Neural cell (in vitro differentiated cells): ENCODE data around the gene ZBTB2. TPM values are rescaled to one million over a fixed set of nuclear protein-coding genes. Genes with fewer than 3 reads are reported as not detected.

ENCODE experiments used
- H2AFZ ChIP-seq: fragments of 200-600, 300-800 bp; sonication (generic), shearing (Covaris generic); 2 replicates; pipeline ENCODE4 v1.6.0; 2014; ENCODE audit warnings: low read depth, mild to moderate bottlenecking, antibody characterized with exemption, low read length, moderate library complexity
- H3F3A ChIP-seq: fragments of 200-600 bp; shearing (Covaris generic); 2 replicates; pipeline ENCODE4 v1.6.1; 2016; ENCODE audit warnings: mild to moderate bottlenecking, moderate library complexity, mixed read lengths, antibody characterized with exemption, low read length; ENCODE audit not compliant: insufficient read depth, poor library complexity, severe bottlenecking
- H3K27ac ChIP-seq: fragments of 200-600, 300-800 bp; sonication (generic), shearing (Covaris generic); 2 replicates; pipeline ENCODE4 v1.5.1; 2014; ENCODE audit warnings: mild to moderate bottlenecking, low read length, moderate library complexity
- H3K27me3 ChIP-seq: fragments of 300-800, 200-600 bp; sonication (generic), shearing (Covaris generic); 2 replicates; pipeline ENCODE4 v1.6.0; 2014; ENCODE audit warnings: mild to moderate bottlenecking, low read depth, low read length, moderate library complexity; ENCODE audit not compliant: insufficient read depth
- H3K36me3 ChIP-seq: fragments of 300-800, 200-600 bp; sonication (generic), shearing (Covaris generic); 2 replicates; pipeline ENCODE4 v1.5.1; 2014; ENCODE audit warnings: mild to moderate bottlenecking, antibody characterized with exemption, low read length, moderate library complexity; ENCODE audit not compliant: insufficient read depth
- H3K4me2 ChIP-seq: fragments of 300-800, 200-600 bp; sonication (generic), shearing (Covaris generic); 2 replicates; pipeline ENCODE4 v1.6.0; 2014; ENCODE audit warnings: mild to moderate bottlenecking, low read length
- H3K4me3 ChIP-seq: fragments of 300-800, 200-600 bp; sonication (generic), shearing (Covaris generic); 2 replicates; pipeline ENCODE4 v1.5.1; 2014; ENCODE audit warnings: mild to moderate bottlenecking, low read length, moderate library complexity
- H3K79me2 ChIP-seq: fragments of 200-600 bp; shearing (Covaris generic); replicated peaks from 2 replicates; pipeline ENCODE4 v1.6.0; 2014; ENCODE audit warnings: mild to moderate bottlenecking, low read length, moderate library complexity; ENCODE audit not compliant: insufficient read depth
- H3K9ac ChIP-seq: fragments of 300-800, 200-600 bp; sonication (generic), shearing (Covaris generic); 2 replicates; pipeline ENCODE4 v1.6.1; 2016; ENCODE audit warnings: mild to moderate bottlenecking, low read length, mixed read lengths
- H3K9me2 ChIP-seq: fragments of 200-600 bp; shearing (Covaris generic); 2 replicates; pipeline ENCODE4 v1.6.1; 2016; ENCODE audit warnings: mild to moderate bottlenecking, low read length, mixed read lengths; ENCODE audit not compliant: insufficient read depth
- H3K9me3 ChIP-seq: fragments of 200-600, 300-800 bp; sonication (generic), shearing (Covaris generic); 2 replicates; pipeline ENCODE4 v1.6.1; 2016; ENCODE audit warnings: mild to moderate bottlenecking, mixed run types, low read length, moderate library complexity, mixed read lengths
- H4K20me1 ChIP-seq: fragments of 200-600 bp; shearing (Covaris generic); 2 replicates; pipeline ENCODE4 v1.6.1; 2016; ENCODE audit warnings: mild to moderate bottlenecking, mixed run types; ENCODE audit not compliant: insufficient read depth
- EP300 ChIP-seq: fragments of 450-650 bp; conservative IDR thresholded peaks from 2 replicates; pipeline ENCODE4 v1.6.1; 2014; ENCODE audit warnings: antibody characterized with exemption, mild to moderate bottlenecking, moderate library complexity; ENCODE audit not compliant: poor library complexity, severe bottlenecking
- EZH2 ChIP-seq: fragments of 200-600, 300-800 bp; shearing (Covaris generic), sonication (generic); IDR thresholded peaks from 2 replicates; pipeline ENCODE4 v1.6.1; 2014; ENCODE audit warnings: antibody characterized with exemption, low read length, borderline replicate concordance, mild to moderate bottlenecking; ENCODE audit not compliant: insufficient read depth, poor library complexity, severe bottlenecking
- MXI1 ChIP-seq: fragments of 450-650 bp; conservative IDR thresholded peaks from 2 replicates; pipeline ENCODE4 v1.6.1; 2014; ENCODE audit warnings: antibody characterized with exemption, mild to moderate bottlenecking; ENCODE audit not compliant: poor library complexity, severe bottlenecking
- POLR2AphosphoS5 ChIP-seq: IDR thresholded peaks from 2 replicates; pipeline ENCODE4 v1.6.1; 2012
- RAD21 ChIP-seq: fragments of 450-650 bp; conservative IDR thresholded peaks from 2 replicates; pipeline ENCODE4 v1.6.1; 2014; ENCODE audit warnings: antibody characterized with exemption, mild to moderate bottlenecking, moderate library complexity
- SMC3 ChIP-seq: fragments of 450-650 bp; conservative IDR thresholded peaks from 2 replicates; pipeline ENCODE4 v1.6.1; 2014; ENCODE audit warnings: antibody characterized with exemption, mild to moderate bottlenecking, moderate library complexity; ENCODE audit not compliant: poor library complexity
- TAF1 ChIP-seq: IDR thresholded peaks from 2 replicates; pipeline ENCODE4 v1.6.1; 2012; ENCODE audit warnings: low read depth
- polyA plus RNA-seq: library from polyadenylated mRNA; depleted of rRNA; stranded (reverse); fragments of >200 nt; gene quantifications from 2 replicates; pipeline ENCODE4 v1.2.3, GENCODE V29; 2014
- TF ChIP-seq, protein P1 (sequence below): fragments of 450-650 bp; IDR thresholded peaks from 2 replicates; pipeline ENCODE4 v1.5.1; 2014; ENCODE audit warnings: antibody characterized with exemption, mild to moderate bottlenecking, moderate library complexity; ENCODE audit not compliant: poor library complexity, severe bottlenecking
- TF ChIP-seq, protein P2 (sequence below): IDR thresholded peaks from 2 replicates; pipeline ENCODE4 v1.6.1; 2012; ENCODE audit warnings: borderline replicate concordance

Gene ZBTB2
- polyA plus RNA-seq, 1 donor from 2014 or later: 10.3 TPM

DNA sequence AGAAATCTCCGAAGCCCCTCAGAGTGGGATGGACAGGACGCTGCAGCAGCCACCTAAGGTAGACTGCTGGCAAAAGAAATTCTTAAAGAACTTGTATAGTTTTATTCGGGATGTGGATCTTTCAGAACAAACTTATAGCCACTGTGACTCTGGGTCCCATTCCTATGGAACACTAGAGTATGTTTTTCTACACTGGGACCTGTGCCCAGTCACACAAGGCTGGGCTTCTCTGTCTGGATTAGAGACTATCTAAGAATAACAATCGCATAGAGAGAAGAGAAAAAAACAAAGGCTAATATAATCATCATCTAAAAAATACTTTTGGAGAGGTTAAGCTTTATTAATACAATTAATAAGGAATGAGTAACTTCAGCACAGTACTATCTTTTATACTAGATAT is 31.6 kb upstream of the ZBTB2 start:
- Histone ChIP-seq H3K27ac (no peak overlapping the region), H3K4me2 (no peak overlapping the region), H3K9me3 (no peaks in the 10 kb centered on the region), H4K20me1 (no peaks in the 10 kb centered on the region), H3K4me3 (no peak overlapping the region), H3K9me2 (no peaks in the 10 kb centered on the region), H3K9ac (no peak overlapping the region), H3F3A (no peaks in the 10 kb centered on the region), H3K27me3 (no peaks in the 10 kb centered on the region), H3K79me2 (no peaks in the 10 kb centered on the region), H2AFZ (no peak overlapping the region), H3K36me3 (no peaks in the 10 kb centered on the region)
- TF ChIP-seq, protein P1, sequence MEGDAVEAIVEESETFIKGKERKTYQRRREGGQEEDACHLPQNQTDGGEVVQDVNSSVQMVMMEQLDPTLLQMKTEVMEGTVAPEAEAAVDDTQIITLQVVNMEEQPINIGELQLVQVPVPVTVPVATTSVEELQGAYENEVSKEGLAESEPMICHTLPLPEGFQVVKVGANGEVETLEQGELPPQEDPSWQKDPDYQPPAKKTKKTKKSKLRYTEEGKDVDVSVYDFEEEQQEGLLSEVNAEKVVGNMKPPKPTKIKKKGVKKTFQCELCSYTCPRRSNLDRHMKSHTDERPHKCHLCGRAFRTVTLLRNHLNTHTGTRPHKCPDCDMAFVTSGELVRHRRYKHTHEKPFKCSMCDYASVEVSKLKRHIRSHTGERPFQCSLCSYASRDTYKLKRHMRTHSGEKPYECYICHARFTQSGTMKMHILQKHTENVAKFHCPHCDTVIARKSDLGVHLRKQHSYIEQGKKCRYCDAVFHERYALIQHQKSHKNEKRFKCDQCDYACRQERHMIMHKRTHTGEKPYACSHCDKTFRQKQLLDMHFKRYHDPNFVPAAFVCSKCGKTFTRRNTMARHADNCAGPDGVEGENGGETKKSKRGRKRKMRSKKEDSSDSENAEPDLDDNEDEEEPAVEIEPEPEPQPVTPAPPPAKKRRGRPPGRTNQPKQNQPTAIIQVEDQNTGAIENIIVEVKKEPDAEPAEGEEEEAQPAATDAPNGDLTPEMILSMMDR: no peak
- no peak for TF ChIP-seq TAF1
- TF ChIP-seq EZH2: no peak
- TF ChIP-seq EP300: no peak
- TF ChIP-seq RAD21: no peak
- TF ChIP-seq MXI1: no peak
- TF ChIP-seq, protein P2, sequence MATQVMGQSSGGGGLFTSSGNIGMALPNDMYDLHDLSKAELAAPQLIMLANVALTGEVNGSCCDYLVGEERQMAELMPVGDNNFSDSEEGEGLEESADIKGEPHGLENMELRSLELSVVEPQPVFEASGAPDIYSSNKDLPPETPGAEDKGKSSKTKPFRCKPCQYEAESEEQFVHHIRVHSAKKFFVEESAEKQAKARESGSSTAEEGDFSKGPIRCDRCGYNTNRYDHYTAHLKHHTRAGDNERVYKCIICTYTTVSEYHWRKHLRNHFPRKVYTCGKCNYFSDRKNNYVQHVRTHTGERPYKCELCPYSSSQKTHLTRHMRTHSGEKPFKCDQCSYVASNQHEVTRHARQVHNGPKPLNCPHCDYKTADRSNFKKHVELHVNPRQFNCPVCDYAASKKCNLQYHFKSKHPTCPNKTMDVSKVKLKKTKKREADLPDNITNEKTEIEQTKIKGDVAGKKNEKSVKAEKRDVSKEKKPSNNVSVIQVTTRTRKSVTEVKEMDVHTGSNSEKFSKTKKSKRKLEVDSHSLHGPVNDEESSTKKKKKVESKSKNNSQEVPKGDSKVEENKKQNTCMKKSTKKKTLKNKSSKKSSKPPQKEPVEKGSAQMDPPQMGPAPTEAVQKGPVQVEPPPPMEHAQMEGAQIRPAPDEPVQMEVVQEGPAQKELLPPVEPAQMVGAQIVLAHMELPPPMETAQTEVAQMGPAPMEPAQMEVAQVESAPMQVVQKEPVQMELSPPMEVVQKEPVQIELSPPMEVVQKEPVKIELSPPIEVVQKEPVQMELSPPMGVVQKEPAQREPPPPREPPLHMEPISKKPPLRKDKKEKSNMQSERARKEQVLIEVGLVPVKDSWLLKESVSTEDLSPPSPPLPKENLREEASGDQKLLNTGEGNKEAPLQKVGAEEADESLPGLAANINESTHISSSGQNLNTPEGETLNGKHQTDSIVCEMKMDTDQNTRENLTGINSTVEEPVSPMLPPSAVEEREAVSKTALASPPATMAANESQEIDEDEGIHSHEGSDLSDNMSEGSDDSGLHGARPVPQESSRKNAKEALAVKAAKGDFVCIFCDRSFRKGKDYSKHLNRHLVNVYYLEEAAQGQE: no peak
- TF ChIP-seq POLR2AphosphoS5: no peak
- TF ChIP-seq SMC3: no peak

DNA sequence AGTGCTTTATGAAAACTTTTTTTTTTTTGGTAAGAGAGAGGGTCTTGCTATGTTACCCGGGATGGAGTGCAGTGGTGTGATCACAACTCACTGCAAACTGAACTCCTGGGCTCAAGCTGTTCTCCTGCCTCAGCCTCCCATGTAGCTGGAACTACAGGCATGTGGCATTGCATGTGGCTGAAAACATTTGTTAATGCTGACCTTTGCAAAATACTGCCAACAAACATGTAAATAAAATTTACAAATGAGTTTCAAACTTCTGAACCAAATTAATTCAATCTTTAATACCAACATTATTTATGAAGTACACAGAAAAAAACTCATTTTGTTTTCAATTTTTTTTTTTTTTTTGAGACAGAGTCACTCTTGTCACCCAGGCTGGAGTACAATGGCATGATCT is 26.1 kb upstream of the ZBTB2 start:
- H3K9ac ChIP-seq: no peak overlapping the region
- no peaks in the 10 kb centered on the region for H3K79me2 ChIP-seq
- no peak overlapping the region for H2AFZ ChIP-seq
- H3K27ac ChIP-seq: no peak overlapping the region
- no peaks in the 10 kb centered on the region for H4K20me1 ChIP-seq
- no peak overlapping the region for H3K4me3 ChIP-seq
- H3K9me2 ChIP-seq: no peaks in the 10 kb centered on the region
- H3K36me3 ChIP-seq: peaks cover 15% of the 10 kb centered on the region
- no peak overlapping the region for H3K4me2 ChIP-seq
- H3K9me3 ChIP-seq: no peaks in the 10 kb centered on the region
- TF ChIP-seq EP300 (no peak), TAF1 (no peak), RAD21 (no peak), MXI1 (no peak), EZH2 (no peak), SMC3 (no peak), POLR2AphosphoS5 (no peak)
- TF ChIP-seq, protein P2: no peak
- TF ChIP-seq, protein P1: no peak
- H3K27me3 ChIP-seq: no peaks in the 10 kb centered on the region
- no peaks in the 10 kb centered on the region for H3F3A ChIP-seq
